IgD-negative memory B cell (primary cell): ENCODE data around the gene ANKS1A. TPM values are rescaled to one million over a fixed set of nuclear protein-coding genes. Genes with fewer than 3 reads are reported as not detected.
"Not testable (repeated sequence)": the region's sequence is repeated elsewhere in the genome, so short reads cannot be mapped to it uniquely, and the experiment has no call there.

Source experiments
- H3K27ac Mint-ChIP-seq, 3 donors: one replicate each; pipeline ENCODE4 v1.8.0; 2020 to 2022; ENCODE audit warnings: mild to moderate bottlenecking in 3 of 3, mixed read lengths in 3 of 3, moderate library complexity in 1 of 3
- H3K27me3 Mint-ChIP-seq: one replicate; pipeline ENCODE4 v1.8.0; 2021; ENCODE audit warnings: mixed read lengths
- H3K36me3 Mint-ChIP-seq: one replicate; pipeline ENCODE4 v1.8.0; 2020; ENCODE audit warnings: mild to moderate bottlenecking, mixed read lengths
- H3K4me1 Mint-ChIP-seq, 3 donors: one replicate each; pipeline ENCODE4 v1.8.0; 2020 to 2022; ENCODE audit warnings: mixed read lengths in 3 of 3, mild to moderate bottlenecking in 1 of 3
- H3K4me3 Mint-ChIP-seq, 4 donors: one replicate each; pipeline ENCODE4 v1.8.0; 2020 to 2022; ENCODE audit warnings: mild to moderate bottlenecking in 4 of 4, mixed read lengths in 4 of 4, moderate library complexity in 3 of 4
- H3K9me3 Mint-ChIP-seq, 3 donors: one replicate each; pipeline ENCODE4 v1.8.0; 2020 to 2021; ENCODE audit warnings: mixed read lengths in 3 of 3, mild to moderate bottlenecking in 1 of 3
- polyA plus RNA-seq: library from polyadenylated mRNA; unstranded; fragments of 300-500 nt; fragmentation: Illumina TruSeq; gene quantifications from one replicate; pipeline ENCODE4 v1.2.3, GENCODE V29; 2021

Gene ANKS1A
- polyA plus RNA-seq, 1 donor from 2014 or later, result 3.3 TPM

DNA sequence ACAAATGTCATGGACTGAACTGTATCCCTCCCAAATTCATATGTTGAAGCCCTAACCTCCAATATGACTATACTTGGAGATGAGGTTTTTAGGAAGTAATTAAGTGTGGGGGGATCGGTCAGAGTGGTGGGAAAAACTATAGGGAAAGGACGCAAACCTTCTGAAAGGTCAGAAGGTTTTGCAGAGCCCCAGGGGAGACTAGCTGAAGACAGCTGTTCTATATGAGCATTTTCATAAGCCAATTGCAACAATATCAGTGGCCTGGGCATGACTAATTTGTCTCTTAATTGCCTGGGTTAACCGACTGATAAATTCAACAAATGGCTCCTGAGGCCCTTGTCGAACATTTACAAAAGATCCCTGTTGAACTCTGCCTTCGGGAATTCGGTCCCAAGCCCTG, 217.0 kb downstream of the ANKS1A start:
- H3K4me3 Mint-ChIP-seq, H3K27ac Mint-ChIP-seq, H3K36me3 Mint-ChIP-seq, H3K27me3 Mint-ChIP-seq: not testable (repeated sequence)
- peaks cover 3 to 15% (median 5%) of the 10 kb centered on the region in 3 donors for H3K9me3 Mint-ChIP-seq
- peaks cover 5 to 15% (median 7%) of the 10 kb centered on the region in 3 donors for H3K4me1 Mint-ChIP-seq

- peak overlapping the region in 3 of 4 donors; percentile 24 to 84 (median 59) for H3K4me3 Mint-ChIP-seq
- H3K36me3 Mint-ChIP-seq, H3K27me3 Mint-ChIP-seq: not testable (repeated sequence)
- H3K9me3 Mint-ChIP-seq, result peaks cover 3 to 15% (median 5%) of the 10 kb centered on the region in 3 donors
- H3K27ac Mint-ChIP-seq, result peak overlapping the region in 2 of 3 donors; percentile 62 to 88
- H3K4me1 Mint-ChIP-seq, result peaks cover 5 to 15% (median 7%) of the 10 kb centered on the region in 3 donors
Measured at GRCh38 chr6:35107208-35107607, 218.2 kb downstream of the ANKS1A start.

- Mint-ChIP-seq H3K27ac (peak overlapping the region in 1 of 3 donors; percentile 16), H3K4me3 (peak overlapping the region in 2 of 4 donors; percentile 16 to 24), H3K9me3 (peaks cover 3 to 15% (median 5%) of the 10 kb centered on the region in 3 donors), H3K4me1 (peaks cover 5 to 15% (median 7%) of the 10 kb centered on the region in 3 donors)
- not testable (repeated sequence) for H3K36me3 Mint-ChIP-seq, H3K27me3 Mint-ChIP-seq
Measured at GRCh38 chr6:35107761-35108160, 218.7 kb downstream of the ANKS1A start.

DNA sequence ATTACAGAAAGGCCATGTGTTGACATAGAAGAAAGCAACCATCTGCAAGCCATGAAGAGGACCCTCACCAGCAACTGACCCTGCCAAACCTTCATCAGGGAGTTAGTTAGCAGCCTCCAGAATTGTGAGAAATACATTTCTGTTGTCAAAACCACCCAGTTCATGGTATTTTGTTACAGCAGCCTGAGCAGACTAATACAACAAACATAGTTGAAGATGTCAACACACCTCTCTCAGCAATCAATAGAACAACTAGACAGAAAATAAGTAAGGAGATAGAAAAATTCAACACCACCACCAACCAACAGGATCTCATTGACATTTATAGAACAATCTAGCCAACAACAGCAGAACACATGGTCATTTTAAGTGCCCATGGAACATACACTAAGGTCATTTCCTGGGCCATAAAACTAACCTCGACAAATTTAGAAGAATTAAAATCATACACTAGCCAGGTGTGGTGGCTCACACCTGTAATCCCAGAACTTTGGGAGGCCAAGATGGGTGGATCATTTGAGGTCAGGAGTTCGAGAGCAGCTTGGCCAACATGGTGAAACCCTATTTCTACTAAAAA, 219.3 kb downstream of the ANKS1A start:
- Mint-ChIP-seq H3K27ac (peak overlapping the region in 1 of 3 donors; percentile 16), H3K9me3 (peaks cover 3 to 15% (median 5%) of the 10 kb centered on the region in 3 donors), H3K4me1 (peaks cover 5 to 15% (median 7%) of the 10 kb centered on the region in 3 donors), H3K36me3 (no peaks in the 10 kb centered on the region), H3K27me3 (no peaks in the 10 kb centered on the region), H3K4me3 (no peak overlapping the region)

GRCh38 chr6:35120746-35121145, 231.7 kb downstream of the ANKS1A start:
- peaks cover under 1% of the 10 kb centered on the region for H3K36me3 Mint-ChIP-seq
- no peak overlapping the region for H3K4me3 Mint-ChIP-seq
- H3K27me3 Mint-ChIP-seq, result no peaks in the 10 kb centered on the region
- H3K27ac Mint-ChIP-seq, result no peak overlapping the region
- no peaks in the 10 kb centered on the region for H3K4me1 Mint-ChIP-seq
- peaks cover 2 to 9% (median 5%) of the 10 kb centered on the region in 3 donors for H3K9me3 Mint-ChIP-seq

GRCh38 chr6:35124356-35124755, 235.3 kb downstream of the ANKS1A start:
- no peaks in the 10 kb centered on the region for H3K4me1 Mint-ChIP-seq
- peaks cover 1% of the 10 kb centered on the region for H3K36me3 Mint-ChIP-seq
- H3K27me3 Mint-ChIP-seq, result no peaks in the 10 kb centered on the region
- no peak overlapping the region for H3K27ac Mint-ChIP-seq
- no peak overlapping the region for H3K4me3 Mint-ChIP-seq
- H3K9me3 Mint-ChIP-seq, result peaks cover 2 to 9% (median 5%) of the 10 kb centered on the region in 3 donors

DNA sequence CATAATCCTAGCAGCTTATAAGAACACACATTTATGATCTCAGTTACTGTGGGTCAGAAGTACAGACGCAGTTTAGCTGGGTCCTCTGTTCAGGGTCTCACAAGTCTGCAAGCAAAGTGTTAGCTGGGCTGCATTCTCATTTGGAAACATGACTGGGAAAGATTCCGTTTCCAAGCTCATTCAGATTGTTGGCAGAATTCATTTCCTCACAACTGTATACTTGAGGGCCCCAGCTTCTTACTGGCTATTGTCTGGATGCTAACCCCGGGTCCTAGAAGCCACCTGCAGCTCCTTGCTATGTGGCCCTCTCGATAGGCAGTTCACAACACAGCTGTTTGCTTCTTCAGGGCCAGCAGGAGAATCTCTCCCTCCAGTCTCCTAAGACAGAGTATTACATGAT, 239.0 kb downstream of the ANKS1A start:
- Mint-ChIP-seq H3K27ac (no peak overlapping the region), H3K27me3 (peaks cover 3% of the 10 kb centered on the region), H3K36me3 (peaks cover 1% of the 10 kb centered on the region), H3K4me1 (no peaks in the 10 kb centered on the region), H3K9me3 (peaks cover 0 to 1% (median 1%) of the 10 kb centered on the region in 3 donors), H3K4me3 (no peak overlapping the region)

DNA sequence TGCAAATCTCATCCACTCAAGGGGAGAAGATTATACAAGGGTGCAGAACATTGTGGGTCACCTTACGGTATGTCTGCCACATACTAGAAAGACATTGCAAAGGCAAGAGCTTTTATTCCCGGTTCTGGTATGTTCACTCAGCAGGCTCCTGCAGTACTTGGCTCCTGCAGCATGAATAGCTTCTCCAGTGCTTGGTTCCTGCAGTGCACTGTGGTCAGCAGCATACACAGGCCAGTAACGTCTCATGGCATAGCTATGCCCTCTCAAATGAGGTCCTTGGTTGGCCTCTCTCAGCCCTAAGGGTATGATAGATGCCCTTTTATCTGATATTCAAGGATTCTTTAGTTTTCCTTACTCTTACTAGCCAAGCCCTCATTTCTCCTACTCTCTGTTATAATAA, 239.4 kb downstream of the ANKS1A start:
- Mint-ChIP-seq H3K27me3 (peaks cover 3% of the 10 kb centered on the region), H3K4me1 (no peaks in the 10 kb centered on the region)

GRCh38 chr6:35136185-35136584, 247.1 kb downstream of the ANKS1A start:
- Mint-ChIP-seq H3K36me3 (no peaks in the 10 kb centered on the region), H3K9me3 (no peaks in the 10 kb centered on the region), H3K27ac (no peak overlapping the region), H3K27me3 (peaks cover 15% of the 10 kb centered on the region), H3K4me3 (no peak overlapping the region), H3K4me1 (peaks cover 12 to 17% (median 12%) of the 10 kb centered on the region in 3 donors)

More for the DNA sequence above, 239.4 kb downstream of the ANKS1A start:
- Mint-ChIP-seq H3K27ac (no peak overlapping the region), H3K4me3 (no peak overlapping the region), H3K36me3 (peaks cover 1% of the 10 kb centered on the region), H3K9me3 (peaks cover 0 to 1% (median 0%) of the 10 kb centered on the region in 3 donors)

GRCh38 chr6:35138191-35138590, 249.1 kb downstream of the ANKS1A start:
- H3K27me3 Mint-ChIP-seq, result peaks cover 16% of the 10 kb centered on the region
- H3K4me3 Mint-ChIP-seq, H3K36me3 Mint-ChIP-seq, H3K27ac Mint-ChIP-seq, H3K9me3 Mint-ChIP-seq: not testable (repeated sequence)
- peaks cover 12 to 17% (median 14%) of the 10 kb centered on the region in 3 donors for H3K4me1 Mint-ChIP-seq

- H3K9me3 Mint-ChIP-seq, result no peaks in the 10 kb centered on the region
- no peaks in the 10 kb centered on the region for H3K36me3 Mint-ChIP-seq
- no peak overlapping the region for H3K27ac Mint-ChIP-seq
- peaks cover 12 to 17% (median 14%) of the 10 kb centered on the region in 3 donors for H3K4me1 Mint-ChIP-seq
- no peak overlapping the region for H3K4me3 Mint-ChIP-seq
- peaks cover 16% of the 10 kb centered on the region for H3K27me3 Mint-ChIP-seq
Measured at GRCh38 chr6:35139470-35139869, 250.4 kb downstream of the ANKS1A start.

- Mint-ChIP-seq H3K27me3 (peaks cover 16% of the 10 kb centered on the region), H3K4me1 (peaks cover 12 to 17% (median 14%) of the 10 kb centered on the region in 3 donors), H3K9me3 (no peaks in the 10 kb centered on the region), H3K36me3 (no peaks in the 10 kb centered on the region), H3K27ac (peak overlapping the region in 1 of 3 donors; percentile 4), H3K4me3 (peak overlapping the region; percentile 9 to 77 (median 58))
Measured at GRCh38 chr6:35139924-35140638, 251.0 kb downstream of the ANKS1A start.

GRCh38 chr6:35140639-35141006, 251.6 kb downstream of the ANKS1A start:
- Mint-ChIP-seq H3K27me3 (peaks cover 16% of the 10 kb centered on the region), H3K4me3 (peak overlapping the region in 2 of 4 donors; percentile 49 to 57), H3K4me1 (peaks cover 12 to 16% (median 14%) of the 10 kb centered on the region in 3 donors)

More at GRCh38 chr6:35140639-35141006, 251.6 kb downstream of the ANKS1A start:
- Mint-ChIP-seq H3K27ac (no peak overlapping the region), H3K9me3 (no peaks in the 10 kb centered on the region), H3K36me3 (no peaks in the 10 kb centered on the region)
